Gastroesophageal sphincter (tissue), 3 donors: Measurements from ENCODE around the gene NEDD8.

ENCODE experiments used
- EP300 ChIP-seq: sonication (generic); formaldehyde crosslinking; IDR thresholded peaks from one replicate; pipeline ENCODE4 v1.6.1; 2017; ENCODE audit warnings: antibody characterized with exemption, mild to moderate bottlenecking
- POLR2A ChIP-seq, 2 donors: fragments of 450-650 bp; IDR thresholded peaks; one replicate each; pipeline ENCODE4 v1.6.1; 2017; ENCODE audit warnings: antibody characterized with exemption in 2 of 2, mild to moderate bottlenecking in 2 of 2, moderate library complexity in 1 of 2
- TF ChIP-seq, protein P1 (sequence below), 4 experiments: fragments of 200-600 bp in 2 of 4; fragments of 450-650 bp in 2 of 4; sonication (generic) in 1 of 4; IDR thresholded peaks; one replicate each; pipeline ENCODE4 v1.5.1; 2017 to 2019; ENCODE audit warnings: antibody characterized with exemption in 4 of 4, mild to moderate bottlenecking in 2 of 4, moderate library complexity in 2 of 4

DNA sequence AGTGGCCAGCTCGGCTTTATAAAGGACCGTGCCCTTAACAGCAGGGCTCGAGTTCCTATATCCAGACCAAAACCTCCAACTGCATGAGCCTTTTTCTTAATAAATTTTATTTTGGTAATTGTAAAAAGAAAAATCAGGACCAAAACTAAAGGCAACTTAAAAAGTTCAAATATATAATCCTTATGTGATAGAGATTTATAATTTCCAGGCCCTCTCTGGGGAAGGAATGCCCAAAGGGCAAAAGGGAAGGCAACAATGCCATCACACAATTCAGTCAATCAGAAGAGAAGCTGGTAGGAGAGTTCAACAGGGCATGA, 43.1 kb downstream of the NEDD8 start:
- TF ChIP-seq, protein P1, sequence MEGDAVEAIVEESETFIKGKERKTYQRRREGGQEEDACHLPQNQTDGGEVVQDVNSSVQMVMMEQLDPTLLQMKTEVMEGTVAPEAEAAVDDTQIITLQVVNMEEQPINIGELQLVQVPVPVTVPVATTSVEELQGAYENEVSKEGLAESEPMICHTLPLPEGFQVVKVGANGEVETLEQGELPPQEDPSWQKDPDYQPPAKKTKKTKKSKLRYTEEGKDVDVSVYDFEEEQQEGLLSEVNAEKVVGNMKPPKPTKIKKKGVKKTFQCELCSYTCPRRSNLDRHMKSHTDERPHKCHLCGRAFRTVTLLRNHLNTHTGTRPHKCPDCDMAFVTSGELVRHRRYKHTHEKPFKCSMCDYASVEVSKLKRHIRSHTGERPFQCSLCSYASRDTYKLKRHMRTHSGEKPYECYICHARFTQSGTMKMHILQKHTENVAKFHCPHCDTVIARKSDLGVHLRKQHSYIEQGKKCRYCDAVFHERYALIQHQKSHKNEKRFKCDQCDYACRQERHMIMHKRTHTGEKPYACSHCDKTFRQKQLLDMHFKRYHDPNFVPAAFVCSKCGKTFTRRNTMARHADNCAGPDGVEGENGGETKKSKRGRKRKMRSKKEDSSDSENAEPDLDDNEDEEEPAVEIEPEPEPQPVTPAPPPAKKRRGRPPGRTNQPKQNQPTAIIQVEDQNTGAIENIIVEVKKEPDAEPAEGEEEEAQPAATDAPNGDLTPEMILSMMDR (IDR thresholded peaks at IDR 0.05): no peak
- TF ChIP-seq POLR2A (IDR thresholded peaks at IDR 0.05) (no peak), EP300 (no peak)
